IMR-90 (cell line): Measurements from ENCODE around the gene CTDP1. TPM values are rescaled to one million over a fixed set of nuclear protein-coding genes. Genes with fewer than 3 reads are reported as not detected.

ENCODE experiments used
- ATAC-seq: fragments of 200-7000 bp; cut with Tn5 transposase; 2 replicates; pipeline ENCODE4 v1.9.1; 2020; ENCODE audit warnings: low read depth, mild to moderate bottlenecking, moderate library complexity
- BruUV-seq: library from RNA; stranded (reverse); fragments of 400-500 nt; replicated peaks from 2 replicates; lab custom pipeline; 2021; lab: Mats Ljungman, UMichigan
- CTCF ChIA-PET: fragments of 300-600 bp; formaldehyde crosslinking; extraction: SDS; loops from one replicate; lab custom pipeline; 2021; ENCODE audit warnings: antibody characterized with exemption; lab: Yijun Ruan, JAX
- POLR2A ChIA-PET: fragments of 300-600 bp; sonication (Branson Sonifier 250); formaldehyde crosslinking; loops from one replicate; lab custom pipeline; 2022; ENCODE audit warnings: antibody characterized with exemption; ENCODE audit not compliant: unreplicated experiment; lab: Charles Lee
- DNase-seq: peaks from one replicate; pipeline ENCODE4 v3.0.0; 2013
- H2AFZ ChIP-seq: replicated peaks from 2 replicates; pipeline ENCODE3; 2013; ENCODE audit warnings: low read length, mild to moderate bottlenecking; ENCODE audit not compliant: poor library complexity
- H2AK5ac ChIP-seq: 2 replicates; pipeline ENCODE4 v1.6.1; 2013; ENCODE audit warnings: low read depth, low read length, inconsistent platforms
- H2AK9ac ChIP-seq: replicated peaks from 2 replicates; pipeline ENCODE3; 2013; ENCODE audit warnings: mild to moderate bottlenecking, low read depth, low read length, moderate library complexity; ENCODE audit not compliant: poor library complexity
- H2BK120ac ChIP-seq: 2 replicates; pipeline ENCODE4 v1.6.1; 2013; ENCODE audit warnings: low read depth, low read length, inconsistent platforms
- H2BK15ac ChIP-seq: 3 replicates; pipeline ENCODE4 v1.6.1; 2013; ENCODE audit warnings: low read depth, low read length, inconsistent platforms
- H2BK20ac ChIP-seq: 2 replicates; pipeline ENCODE4 v1.6.1; 2013; ENCODE audit warnings: low read depth, mild to moderate bottlenecking, inconsistent platforms, low read length, moderate library complexity
- H2BK5ac ChIP-seq: 2 replicates; pipeline ENCODE4 v1.6.1; 2013; ENCODE audit warnings: mild to moderate bottlenecking, low read depth, low read length, inconsistent platforms; ENCODE audit not compliant: poor library complexity, severe bottlenecking
- H3K14ac ChIP-seq: replicated peaks from 2 replicates; pipeline ENCODE4 v1.6.1; 2013; ENCODE audit warnings: low read depth, low read length, inconsistent platforms
- H3K18ac ChIP-seq: 2 replicates; pipeline ENCODE4 v1.6.1; 2013; ENCODE audit warnings: low read depth, low read length, control low read depth
- H3K23ac ChIP-seq: 2 replicates; pipeline ENCODE4 v1.6.1; 2013; ENCODE audit warnings: low read depth, low read length, inconsistent platforms
- H3K27ac ChIP-seq: 2 replicates; pipeline ENCODE4 v1.5.1; 2013; ENCODE audit warnings: mild to moderate bottlenecking, control low read depth, low read length; ENCODE audit not compliant: insufficient read depth
- H3K27me3 ChIP-seq: 2 replicates; pipeline ENCODE4 v1.6.1; 2013; ENCODE audit warnings: low read length; ENCODE audit not compliant: control insufficient read depth, insufficient read depth
- H3K36me3 ChIP-seq: 2 replicates; pipeline ENCODE4 v1.6.1; 2013; ENCODE audit warnings: low read length, mixed read lengths; ENCODE audit not compliant: control insufficient read depth, insufficient read depth
- H3K4ac ChIP-seq: 2 replicates; pipeline ENCODE4 v1.6.1; 2013; ENCODE audit warnings: low read depth, low read length, inconsistent platforms
- H3K4me1 ChIP-seq: 2 replicates; pipeline ENCODE4 v1.6.1; 2013; ENCODE audit warnings: low read length, mixed read lengths; ENCODE audit not compliant: control insufficient read depth, insufficient read depth
- H3K4me2 ChIP-seq: 2 replicates; pipeline ENCODE4 v1.6.1; 2013; ENCODE audit warnings: low read depth, mild to moderate bottlenecking, control low read depth, low read length, moderate library complexity
- H3K4me3 ChIP-seq: 2 replicates; pipeline ENCODE4 v1.5.1; 2013; ENCODE audit warnings: low read depth, mild to moderate bottlenecking, control low read depth, low read length, moderate library complexity; ENCODE audit not compliant: insufficient read depth
- H3K56ac ChIP-seq: 2 replicates; pipeline ENCODE4 v1.6.1; 2013; ENCODE audit warnings: low read length, inconsistent platforms; ENCODE audit not compliant: insufficient read depth; ENCODE audit errors: extremely low read depth
- H3K79me1 ChIP-seq, 2 experiments: 2 replicates each; pipeline ENCODE4 v1.6.1; 2013; ENCODE audit warnings: low read length in 2 of 2, inconsistent platforms in 1 of 2, low read depth in 1 of 2
- H3K9ac ChIP-seq: 2 replicates; pipeline ENCODE4 v1.6.1; 2013; ENCODE audit warnings: low read depth, low read length, control low read depth
- H3K9me1 ChIP-seq: 2 replicates; pipeline ENCODE4 v1.6.1; 2013; ENCODE audit warnings: low read length, inconsistent platforms; ENCODE audit not compliant: insufficient read depth
- H3K9me3 ChIP-seq: 2 replicates; pipeline ENCODE4 v1.6.1; 2013; ENCODE audit warnings: low read length; ENCODE audit not compliant: control insufficient read depth, insufficient read depth
- H4K20me1 ChIP-seq: 2 replicates; pipeline ENCODE4 v1.6.1; 2013; ENCODE audit warnings: low read length, inconsistent platforms; ENCODE audit not compliant: insufficient read depth
- H4K5ac ChIP-seq: 2 replicates; pipeline ENCODE4 v1.6.1; 2013; ENCODE audit warnings: mild to moderate bottlenecking, low read depth, low read length, control low read depth
- H4K8ac ChIP-seq, 2 experiments: 2 replicates each; pipeline ENCODE4 v1.6.1; 2013; ENCODE audit warnings: low read depth in 2 of 2, low read length in 2 of 2, control low read depth in 1 of 2, inconsistent platforms in 1 of 2
- H4K91ac ChIP-seq: 2 replicates; pipeline ENCODE4 v1.6.1; 2013; ENCODE audit warnings: low read depth, low read length, inconsistent platforms; ENCODE audit not compliant: insufficient read depth
- BHLHE40 ChIP-seq: fragments of 150-350 bp; IDR thresholded peaks from 2 replicates; pipeline ENCODE4 v1.6.1; 2016; ENCODE audit warnings: mild to moderate bottlenecking, low read depth, low read length
- CEBPB ChIP-seq: IDR thresholded peaks from 2 replicates; pipeline ENCODE4 v1.6.1; 2012; ENCODE audit warnings: low read depth, low read length, improper control_type of control experiment
- CHD1 ChIP-seq: IDR thresholded peaks from 2 replicates; pipeline ENCODE4 v1.6.1; 2012; ENCODE audit warnings: low read depth, low read length, improper control_type of control experiment
- ELK1 ChIP-seq: fragments of 150-350 bp; IDR thresholded peaks from 2 replicates; pipeline ENCODE4 v1.6.1; 2016; ENCODE audit warnings: low read depth, mild to moderate bottlenecking, low read length, moderate library complexity, borderline replicate concordance
- FOS ChIP-seq: fragments of 150-350 bp; IDR thresholded peaks from 2 replicates; pipeline ENCODE4 v1.6.1; 2016; ENCODE audit warnings: low read depth, low read length
- MAFK ChIP-seq: IDR thresholded peaks from 2 replicates; pipeline ENCODE4 v1.6.1; 2012; ENCODE audit warnings: low read depth, low read length, improper control_type of control experiment
- MAZ ChIP-seq: IDR thresholded peaks from 2 replicates; pipeline ENCODE4 v1.6.1; 2012; ENCODE audit warnings: low read depth, mild to moderate bottlenecking, low read length, improper control_type of control experiment, moderate library complexity, borderline replicate concordance
- MXI1 ChIP-seq: IDR thresholded peaks from 2 replicates; pipeline ENCODE4 v1.6.1; 2012; ENCODE audit warnings: low read depth, mild to moderate bottlenecking, low read length, moderate library complexity, borderline replicate concordance
- NFE2L2 ChIP-seq: fragments of 150-350 bp; IDR thresholded peaks from 2 replicates; pipeline ENCODE4 v1.6.1; 2016; ENCODE audit warnings: low read depth, mild to moderate bottlenecking, low read length
- POLR2A ChIP-seq: IDR thresholded peaks from 2 replicates; pipeline ENCODE4 v1.6.1; 2012; ENCODE audit warnings: mild to moderate bottlenecking, low read depth, low read length
- RCOR1 ChIP-seq: IDR thresholded peaks from 2 replicates; pipeline ENCODE4 v1.6.1; 2012; ENCODE audit warnings: mild to moderate bottlenecking, low read length, improper control_type of control experiment; ENCODE audit not compliant: insufficient replicate concordance
- RFX5 ChIP-seq: IDR thresholded peaks from 2 replicates; pipeline ENCODE4 v1.8.0; 2012; ENCODE audit warnings: low read depth, mild to moderate bottlenecking, low read length, moderate library complexity
- SMC3 ChIP-seq: fragments of 150-350 bp; IDR thresholded peaks from 2 replicates; pipeline ENCODE4 v1.6.1; 2016; ENCODE audit warnings: low read depth, mild to moderate bottlenecking, antibody characterized with exemption, low read length, moderate library complexity
- WGBS, 2 experiments: methylation state at CpG; one replicate each; pipeline versions ENCODE4 v1.1.5 to v1.1.7; 2013; ENCODE audit warnings: missing lambda C conversion rate in 2 of 2; ENCODE audit not compliant: insufficient read length in 1 of 2; ENCODE audit errors: extremely low coverage in 2 of 2; 5-methylcytosine and 5-hydroxymethylcytosine counted together
- dilution Hi-C: fragments of 300-500 bp; cut with HindIII; formaldehyde crosslinking; loops from one replicate; pipeline ENCODE4 v1.14.3; 2018; ENCODE audit warnings: low sequenced_read_pairs; ENCODE audit not compliant: unreplicated experiment
- in situ Hi-C: fragments of 300-500 bp; cut with MboI; formaldehyde crosslinking; loops from 3 replicates; pipeline ENCODE4 v1.14.3; 2019; ENCODE audit warnings: low sequenced_read_pairs, inconsistent platforms, mixed read lengths
- intact Hi-C: fragments of 100-400 bp; cut with micrococcal nuclease; formaldehyde crosslinking; loops from 2 replicates; pipeline ENCODE4 v1.10.0; 2022
- polyA plus RNA-seq, 3 experiments: library from polyadenylated mRNA; depleted of rRNA; stranded (reverse); fragments of >200 nt; gene quantifications; 2 replicates each; pipeline ENCODE4 v1.2.3, GENCODE V29; 2012; ENCODE audit warnings: low replicate concordance in 1 of 3
- total RNA-seq: library from RNA; depleted of rRNA; stranded (reverse); fragments of >200 nt; gene quantifications from 2 replicates; pipeline ENCODE4 v1.2.3, GENCODE V29; 2012
- TF ChIP-seq, protein P1 (sequence below): fragments of 150-350 bp; IDR thresholded peaks from 2 replicates; pipeline ENCODE4 v1.6.1; 2017; ENCODE audit warnings: mild to moderate bottlenecking, antibody characterized with exemption, low read length, low read depth
- TF ChIP-seq, protein P2 (sequence below): conservative IDR thresholded peaks from 2 replicates; pipeline ENCODE4 v1.5.1; 2012; ENCODE audit warnings: mild to moderate bottlenecking, low read depth, low read length, improper control_type of control experiment

Gene CTDP1
- total and polyA plus RNA-seq, 2 of the 4 experiments (the other 2 are of a cell fraction) = 13.4 to 17.6 TPM

GRCh38 chr18:79748321-79749180 is 68.9 kb downstream of the CTDP1 start:
- POLR2A ChIA-PET = no interaction called here
- TF ChIP-seq CHD1 = no peak
- TF ChIP-seq BHLHE40 = no peak
- TF ChIP-seq CEBPB = no peak
- TF ChIP-seq RCOR1 = no peak
- TF ChIP-seq MAZ = no peak
- TF ChIP-seq MXI1 = no peak
- TF ChIP-seq RFX5 = no peak
- TF ChIP-seq POLR2A = no peak
- no peak for TF ChIP-seq ELK1
- TF ChIP-seq, protein P1, sequence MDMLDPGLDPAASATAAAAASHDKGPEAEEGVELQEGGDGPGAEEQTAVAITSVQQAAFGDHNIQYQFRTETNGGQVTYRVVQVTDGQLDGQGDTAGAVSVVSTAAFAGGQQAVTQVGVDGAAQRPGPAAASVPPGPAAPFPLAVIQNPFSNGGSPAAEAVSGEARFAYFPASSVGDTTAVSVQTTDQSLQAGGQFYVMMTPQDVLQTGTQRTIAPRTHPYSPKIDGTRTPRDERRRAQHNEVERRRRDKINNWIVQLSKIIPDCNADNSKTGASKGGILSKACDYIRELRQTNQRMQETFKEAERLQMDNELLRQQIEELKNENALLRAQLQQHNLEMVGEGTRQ = no peak
- no peak for TF ChIP-seq NFE2L2
- no peak for TF ChIP-seq SMC3
- no peak for TF ChIP-seq FOS
- no peak for TF ChIP-seq MAFK
- TF ChIP-seq, protein P2, sequence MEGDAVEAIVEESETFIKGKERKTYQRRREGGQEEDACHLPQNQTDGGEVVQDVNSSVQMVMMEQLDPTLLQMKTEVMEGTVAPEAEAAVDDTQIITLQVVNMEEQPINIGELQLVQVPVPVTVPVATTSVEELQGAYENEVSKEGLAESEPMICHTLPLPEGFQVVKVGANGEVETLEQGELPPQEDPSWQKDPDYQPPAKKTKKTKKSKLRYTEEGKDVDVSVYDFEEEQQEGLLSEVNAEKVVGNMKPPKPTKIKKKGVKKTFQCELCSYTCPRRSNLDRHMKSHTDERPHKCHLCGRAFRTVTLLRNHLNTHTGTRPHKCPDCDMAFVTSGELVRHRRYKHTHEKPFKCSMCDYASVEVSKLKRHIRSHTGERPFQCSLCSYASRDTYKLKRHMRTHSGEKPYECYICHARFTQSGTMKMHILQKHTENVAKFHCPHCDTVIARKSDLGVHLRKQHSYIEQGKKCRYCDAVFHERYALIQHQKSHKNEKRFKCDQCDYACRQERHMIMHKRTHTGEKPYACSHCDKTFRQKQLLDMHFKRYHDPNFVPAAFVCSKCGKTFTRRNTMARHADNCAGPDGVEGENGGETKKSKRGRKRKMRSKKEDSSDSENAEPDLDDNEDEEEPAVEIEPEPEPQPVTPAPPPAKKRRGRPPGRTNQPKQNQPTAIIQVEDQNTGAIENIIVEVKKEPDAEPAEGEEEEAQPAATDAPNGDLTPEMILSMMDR = no peak

More at GRCh38 chr18:79748321-79749180, 68.9 kb downstream of the CTDP1 start:
- in situ Hi-C loops = no loop called here
- no peak overlapping the region for H3K4ac ChIP-seq
- no peak overlapping the region for H3K4me3 ChIP-seq
- no peak overlapping the region for H3K18ac ChIP-seq
- no peak overlapping the region for H3K9ac ChIP-seq
- H3K23ac ChIP-seq = no peak overlapping the region
- peaks cover 6 to 23% of the 10 kb centered on the region in 2 experiments; a peak in 1 of 4 replicates for H3K79me1 ChIP-seq
- H2AFZ ChIP-seq = peak overlapping the region; percentile 49
- H3K56ac ChIP-seq = no peak overlapping the region
- DNase-seq (no peak), ATAC-seq (no peak)
- no peaks in the 10 kb centered on the region for H4K20me1 ChIP-seq
- H2AK5ac ChIP-seq = no peak overlapping the region
- CTCF ChIA-PET = no interaction called here
- H3K27me3 ChIP-seq = no peaks in the 10 kb centered on the region
- no peak overlapping the region for H2AK9ac ChIP-seq
- no peaks in the 10 kb centered on the region for H3K4me1 ChIP-seq
- no peak overlapping the region for H4K5ac ChIP-seq
- BruUV-seq = no TSS peak
- no peak overlapping the region for H2BK120ac ChIP-seq
- 85% methylated on average over 27 of the region's 36 CpGs; no CpG with 5 or more reads in 1 of the 2 experiments for WGBS, 2 experiments
- no peak overlapping the region for H3K4me2 ChIP-seq
- H2BK5ac ChIP-seq = no peak overlapping the region
- peaks cover 22% of the 10 kb centered on the region for H3K36me3 ChIP-seq
- H3K9me1 ChIP-seq = no peaks in the 10 kb centered on the region
- no peak overlapping the region for H2BK20ac ChIP-seq
- no peak overlapping the region for H3K14ac ChIP-seq
- intact Hi-C loops = no loop called here
- H3K9me3 ChIP-seq = no peaks in the 10 kb centered on the region
- no peak overlapping the region for H4K8ac ChIP-seq
- H2BK15ac ChIP-seq = no peak overlapping the region
- no peak overlapping the region for H3K27ac ChIP-seq
- H4K91ac ChIP-seq = no peak overlapping the region
- dilution Hi-C loops = no loop called here
